Spleen (tissue), 7 donors: Measurements from ENCODE around the gene CIP2A.

Experiments used
- POLR2A ChIP-seq, 3 donors: fragments of 450-650 bp; IDR thresholded peaks; one replicate each; pipeline ENCODE4 v1.5.1; 2017; ENCODE audit warnings: antibody characterized with exemption in 3 of 3, mild to moderate bottlenecking in 1 of 3
- POLR2AphosphoS5 ChIP-seq, 3 donors: sonication (generic); formaldehyde crosslinking; IDR thresholded peaks; one replicate each; pipeline ENCODE4 v1.5.1; 2017; ENCODE audit warnings: antibody characterized with exemption in 3 of 3
- TF ChIP-seq, protein P1 (sequence below), 11 experiments: fragments of 200-600 bp in 7 of 11; fragments of 450-650 bp in 4 of 11; sonication (generic) in 4 of 11; IDR thresholded peaks in 8 of 11; conservative IDR thresholded peaks in 3 of 11; 1 replicate in 7 of 11; 2 replicates in 4 of 11; pipeline versions ENCODE4 v1.4.0 to v1.8.0; 2016 to 2021; ENCODE audit warnings: antibody characterized with exemption in 11 of 11, inconsistent platforms in 4 of 11, mild to moderate bottlenecking in 1 of 11
- donor health status: DM: no; HTN: no; CAD: no; lungs with moderate emphysema.
- donor health status: DM: no; HTN: no; CAD: no.
- donor health status: DM: no; HTN: no; CAD: no.

DNA sequence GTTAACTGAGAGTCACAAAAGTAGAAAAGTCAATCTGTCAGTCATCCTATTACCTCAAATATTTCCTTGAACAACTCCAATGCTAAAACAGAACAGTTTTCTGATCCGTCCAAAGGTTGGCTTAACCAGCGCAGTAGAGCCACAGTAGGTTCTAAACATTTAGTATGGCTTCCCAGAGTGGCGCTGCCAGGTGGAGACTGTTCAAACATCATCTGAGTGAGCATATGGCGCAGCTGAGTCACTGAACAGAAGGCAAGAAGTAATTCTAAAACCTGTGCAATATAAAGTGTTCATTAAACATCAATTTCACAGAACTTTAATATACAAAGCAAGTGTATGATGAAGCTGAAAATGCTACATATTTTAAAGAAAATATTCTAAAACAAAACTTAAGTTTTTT lies 19.9 kb downstream of the CIP2A start:
- TF ChIP-seq, protein P1, sequence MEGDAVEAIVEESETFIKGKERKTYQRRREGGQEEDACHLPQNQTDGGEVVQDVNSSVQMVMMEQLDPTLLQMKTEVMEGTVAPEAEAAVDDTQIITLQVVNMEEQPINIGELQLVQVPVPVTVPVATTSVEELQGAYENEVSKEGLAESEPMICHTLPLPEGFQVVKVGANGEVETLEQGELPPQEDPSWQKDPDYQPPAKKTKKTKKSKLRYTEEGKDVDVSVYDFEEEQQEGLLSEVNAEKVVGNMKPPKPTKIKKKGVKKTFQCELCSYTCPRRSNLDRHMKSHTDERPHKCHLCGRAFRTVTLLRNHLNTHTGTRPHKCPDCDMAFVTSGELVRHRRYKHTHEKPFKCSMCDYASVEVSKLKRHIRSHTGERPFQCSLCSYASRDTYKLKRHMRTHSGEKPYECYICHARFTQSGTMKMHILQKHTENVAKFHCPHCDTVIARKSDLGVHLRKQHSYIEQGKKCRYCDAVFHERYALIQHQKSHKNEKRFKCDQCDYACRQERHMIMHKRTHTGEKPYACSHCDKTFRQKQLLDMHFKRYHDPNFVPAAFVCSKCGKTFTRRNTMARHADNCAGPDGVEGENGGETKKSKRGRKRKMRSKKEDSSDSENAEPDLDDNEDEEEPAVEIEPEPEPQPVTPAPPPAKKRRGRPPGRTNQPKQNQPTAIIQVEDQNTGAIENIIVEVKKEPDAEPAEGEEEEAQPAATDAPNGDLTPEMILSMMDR (IDR thresholded peaks at IDR 0.05 in 8 of 11, conservative IDR thresholded peaks at IDR 0.05 in 3 of 11): no peak
- no peak for TF ChIP-seq POLR2A (IDR thresholded peaks at IDR 0.05)
- no peak for TF ChIP-seq POLR2AphosphoS5 (IDR thresholded peaks at IDR 0.05)
